Central memory CD8-positive, alpha-beta T cell (primary cell): Measurements from ENCODE around the gene LIPG.

Experiments
- ATAC-seq: fragments of 150-1000 bp; cut with Tn5 transposase; replicated peaks from 2 replicates; pipeline ENCODE4 v1.10.0; 2022; ENCODE audit warnings: mild to moderate bottlenecking, moderate FRiP score, moderate number of reproducible peaks; ENCODE audit not compliant: poor library complexity, severe bottlenecking; ENCODE audit errors: extremely low read depth
- DNase-seq, 2 donors: peaks; one replicate each; pipeline ENCODE4 v3.0.0; 2021; ENCODE audit warnings: low spot score in 2 of 2
- H3K27ac Mint-ChIP-seq: one replicate; pipeline ENCODE4 v1.8.0; 2022; ENCODE audit warnings: low read depth, mild to moderate bottlenecking, moderate library complexity, mixed read lengths
- H3K27me3 Mint-ChIP-seq: one replicate; pipeline ENCODE4 v1.8.0; 2022; ENCODE audit warnings: mixed read lengths
- H3K36me3 Mint-ChIP-seq: one replicate; pipeline ENCODE4 v1.8.0; 2022; ENCODE audit warnings: mild to moderate bottlenecking, moderate library complexity, mixed read lengths; ENCODE audit not compliant: insufficient read depth
- H3K4me1 Mint-ChIP-seq: one replicate; pipeline ENCODE4 v1.8.0; 2022; ENCODE audit warnings: mixed read lengths
- H3K4me3 Mint-ChIP-seq: one replicate; pipeline ENCODE4 v1.8.0; 2022; ENCODE audit warnings: mild to moderate bottlenecking, moderate library complexity, mixed read lengths
- H3K9me3 Mint-ChIP-seq: one replicate; pipeline ENCODE4 v1.8.0; 2022; ENCODE audit warnings: mixed read lengths

LIPG gene

DNA sequence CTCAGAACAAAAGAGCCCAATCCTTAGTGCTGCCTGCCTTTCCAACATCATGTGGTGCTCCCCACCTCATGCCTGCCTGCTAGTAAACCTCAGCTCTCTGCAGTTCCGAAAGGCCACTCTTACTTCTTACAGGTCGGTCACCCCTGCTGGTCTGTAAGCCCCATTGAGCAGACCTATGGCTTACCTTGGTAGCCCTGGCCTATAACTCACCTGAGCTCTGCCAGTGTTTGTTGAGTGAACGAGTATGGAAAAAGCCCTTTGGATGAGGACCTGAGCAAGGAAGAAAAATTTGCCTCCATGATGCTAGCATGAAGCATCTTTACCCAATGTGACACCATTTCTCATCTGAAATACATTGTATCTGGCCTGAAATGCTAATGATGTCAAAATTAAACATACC, 83.3 kb downstream of the LIPG start:
- DNase-seq = no peak
- H3K4me1 Mint-ChIP-seq = no peaks in the 10 kb centered on the region
- H3K27ac Mint-ChIP-seq = no peak overlapping the region
- H3K9me3 Mint-ChIP-seq = no peaks in the 10 kb centered on the region
- H3K4me3 Mint-ChIP-seq = no peak overlapping the region
- peaks cover 12% of the 10 kb centered on the region for H3K27me3 Mint-ChIP-seq
- H3K36me3 Mint-ChIP-seq = no peaks in the 10 kb centered on the region
- no peak for ATAC-seq

DNA sequence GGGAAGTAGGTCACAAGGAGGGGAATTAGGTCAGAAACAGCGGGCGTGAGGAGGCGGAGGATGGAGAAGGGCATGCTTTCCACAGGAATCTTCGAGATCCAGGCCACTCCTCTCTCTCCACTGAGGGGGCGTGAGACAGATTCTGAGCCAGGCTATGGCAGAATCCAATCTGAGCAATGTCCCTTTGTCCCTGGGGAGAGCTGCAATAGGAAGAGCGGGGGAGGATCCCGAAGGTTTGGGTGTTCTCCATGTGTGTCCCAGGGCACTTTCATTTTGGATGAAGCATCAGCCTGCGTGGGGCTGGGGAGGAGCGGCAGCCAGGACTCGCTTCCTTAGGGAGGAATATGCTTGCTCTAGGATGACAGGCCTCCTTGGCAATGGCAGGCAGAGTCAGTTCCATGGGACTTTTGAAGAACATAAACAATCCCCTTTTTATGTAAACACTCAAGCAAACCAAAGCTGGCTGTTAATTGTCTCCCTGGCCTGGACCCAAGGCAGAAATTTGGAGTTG, 84.0 kb downstream of the LIPG start:
- Mint-ChIP-seq H3K27ac (no peak overlapping the region), H3K9me3 (no peaks in the 10 kb centered on the region), H3K27me3 (peaks cover 12% of the 10 kb centered on the region), H3K4me3 (no peak overlapping the region), H3K4me1 (no peaks in the 10 kb centered on the region), H3K36me3 (no peaks in the 10 kb centered on the region)
- ATAC-seq (no peak), DNase-seq (no peak)

DNA sequence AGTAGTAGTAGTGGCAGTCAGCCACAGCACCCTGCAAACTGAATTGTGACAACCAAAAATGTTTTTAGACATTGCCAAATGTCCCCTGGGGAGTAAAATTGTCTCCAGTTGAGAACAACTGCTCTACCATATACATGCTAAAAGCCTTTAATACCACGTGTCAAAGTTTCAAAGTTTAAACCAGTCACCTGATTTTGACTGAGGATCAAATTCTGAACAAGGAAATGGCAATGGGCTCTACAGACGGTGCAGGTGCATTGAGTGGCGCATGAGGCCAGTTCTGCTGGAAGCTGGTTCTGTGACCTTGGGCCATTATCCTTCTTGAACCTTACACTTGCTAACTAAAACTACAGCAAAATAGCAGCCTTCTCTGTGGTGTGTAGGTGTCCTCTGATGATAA, 85.0 kb downstream of the LIPG start:
- no peak overlapping the region for H3K27ac Mint-ChIP-seq
- ATAC-seq = no peak
- no peaks in the 10 kb centered on the region for H3K36me3 Mint-ChIP-seq
- H3K4me3 Mint-ChIP-seq = no peak overlapping the region
- H3K9me3 Mint-ChIP-seq = no peaks in the 10 kb centered on the region
- H3K4me1 Mint-ChIP-seq = no peaks in the 10 kb centered on the region
- DNase-seq = no peak
- H3K27me3 Mint-ChIP-seq = peaks cover 12% of the 10 kb centered on the region

DNA sequence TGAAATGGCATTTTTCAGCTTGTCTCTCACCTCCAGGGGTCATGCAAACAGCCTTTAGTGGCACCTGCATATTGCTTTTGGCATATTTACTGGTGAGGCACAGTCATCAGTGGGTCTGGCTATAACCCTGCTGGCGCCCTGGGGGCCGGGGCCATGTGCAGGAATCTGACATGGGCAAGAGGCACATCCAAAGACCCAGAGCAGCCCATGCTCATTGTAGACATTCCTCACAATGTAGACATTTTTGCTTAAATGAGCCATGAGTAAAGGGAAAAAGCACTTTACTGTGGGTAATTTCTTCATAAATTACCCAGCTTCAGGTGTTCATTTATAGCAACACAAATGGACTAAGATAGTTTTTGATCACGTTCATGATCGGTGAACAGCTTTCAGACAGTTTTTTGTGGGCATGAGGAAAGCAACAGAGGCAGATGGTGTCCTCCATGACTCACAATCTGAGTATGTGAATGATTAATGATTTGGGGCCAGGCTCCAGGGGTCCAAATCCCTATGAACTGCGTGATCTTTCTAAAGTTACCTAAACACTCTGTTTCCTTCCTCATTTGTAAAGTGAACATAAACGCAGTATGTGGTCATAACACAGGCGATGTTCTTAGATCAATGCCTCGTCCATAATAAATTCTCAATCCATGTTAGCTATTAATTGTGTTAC, 85.8 kb downstream of the LIPG start:
- Mint-ChIP-seq H3K27me3 (peaks cover 12% of the 10 kb centered on the region), H3K4me1 (no peaks in the 10 kb centered on the region), H3K9me3 (no peaks in the 10 kb centered on the region), H3K36me3 (no peaks in the 10 kb centered on the region), H3K4me3 (no peak overlapping the region), H3K27ac (no peak overlapping the region)
- no peak for DNase-seq
- no peak for ATAC-seq

DNA sequence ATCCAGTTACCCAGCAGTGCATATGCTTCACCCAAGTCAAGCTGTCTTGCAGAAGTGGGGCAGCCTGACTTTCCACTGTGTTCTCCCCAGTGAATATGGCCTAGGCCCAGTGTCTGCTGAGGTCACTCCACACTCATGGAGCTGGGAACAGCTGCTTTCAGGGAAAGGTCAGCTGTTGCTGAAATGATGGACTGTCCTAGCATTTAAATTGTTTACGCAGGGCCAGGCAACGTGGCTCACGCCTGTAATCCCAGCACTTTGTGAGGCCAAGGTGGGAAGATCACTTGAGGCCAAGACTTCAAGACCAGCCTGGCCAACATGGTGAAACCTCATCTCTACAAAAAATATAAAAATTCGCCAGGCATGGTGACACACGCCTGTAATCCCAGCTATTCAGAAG, 86.5 kb downstream of the LIPG start:
- DNase-seq = no peak
- no peak overlapping the region for H3K4me3 Mint-ChIP-seq
- peaks cover 10% of the 10 kb centered on the region for H3K27me3 Mint-ChIP-seq
- H3K4me1 Mint-ChIP-seq = peaks cover 6% of the 10 kb centered on the region
- H3K27ac Mint-ChIP-seq = no peak overlapping the region
- no peaks in the 10 kb centered on the region for H3K9me3 Mint-ChIP-seq
- ATAC-seq = no peak
- H3K36me3 Mint-ChIP-seq = no peaks in the 10 kb centered on the region
